WERI-Rb-1 (cell line): ENCODE results near the gene SCEL.

Experiments
- DNase-seq: peaks from one replicate; pipeline ENCODE4 v3.0.0-alpha.2; 2020
- H3K27ac ChIP-seq: fragments of 250-450 bp; sonication (Bioruptor Pico); 2 replicates; pipeline ENCODE4 v1.5.1; 2020; ENCODE audit warnings: mild to moderate bottlenecking, moderate library complexity
- H3K27me3 ChIP-seq: fragments of 250-450 bp; sonication (Bioruptor Pico); 2 replicates; pipeline ENCODE4 v1.5.1; 2021; ENCODE audit warnings: mild to moderate bottlenecking, low read depth, moderate library complexity; ENCODE audit not compliant: insufficient read depth, severe bottlenecking
- H3K36me3 ChIP-seq: fragments of 250-450 bp; sonication (Bioruptor Pico); 2 replicates; pipeline ENCODE4 v1.5.1; 2020; ENCODE audit warnings: mild to moderate bottlenecking, moderate library complexity
- H3K4me3 ChIP-seq: 2 replicates; pipeline ENCODE4 v1.5.1; 2011; ENCODE audit warnings: low read depth, mild to moderate bottlenecking, control low read depth, low read length
- H3K9me3 ChIP-seq: fragments of 250-450 bp; sonication (Bioruptor Pico); 2 replicates; pipeline ENCODE4 v1.5.1; 2021; ENCODE audit warnings: mild to moderate bottlenecking, moderate library complexity; ENCODE audit not compliant: severe bottlenecking
- CTCF ChIP-seq: IDR thresholded peaks from 2 replicates; pipeline ENCODE4 v1.5.1; 2011; ENCODE audit warnings: low read depth, mild to moderate bottlenecking, control low read depth, inconsistent platforms, low read length

SCEL gene

DNA sequence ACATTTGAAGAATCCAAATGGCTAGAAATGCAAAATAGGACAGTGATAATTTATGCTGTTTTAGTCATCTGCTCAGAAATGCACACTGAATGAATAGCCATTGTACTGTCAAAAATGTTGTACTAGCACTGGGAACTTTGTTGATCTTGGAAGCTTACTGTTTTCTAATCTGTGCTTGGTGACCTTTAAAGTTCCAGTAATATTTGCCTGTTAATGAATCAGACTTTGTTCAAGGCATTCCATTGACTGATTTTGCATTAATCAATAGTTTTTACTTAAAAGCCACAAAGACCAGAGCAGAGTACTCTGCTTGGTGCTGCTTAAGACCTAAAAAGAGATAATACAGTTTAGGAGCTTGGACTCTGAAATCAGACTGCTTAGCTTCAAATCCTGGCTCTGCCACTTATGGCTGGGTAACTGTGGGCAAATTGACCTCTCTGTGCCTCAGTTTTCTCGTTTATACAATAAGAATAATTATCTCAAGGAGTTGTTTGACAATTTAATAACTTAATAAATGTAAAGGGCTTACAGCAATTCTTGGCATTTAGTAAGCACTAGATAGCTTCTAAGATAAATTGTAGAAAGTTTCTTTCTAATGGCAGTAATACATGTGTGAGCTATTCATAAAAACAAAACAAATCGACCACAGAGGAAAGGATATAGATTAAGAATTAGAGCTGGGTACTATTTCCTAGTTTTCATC, 157.4 kb downstream of the SCEL start:
- TF ChIP-seq CTCF: no peak
- Histone ChIP-seq H3K36me3 (no peaks in the 10 kb centered on the region), H3K9me3 (no peaks in the 10 kb centered on the region), H3K4me3 (no peak overlapping the region), H3K27me3 (no peaks in the 10 kb centered on the region), H3K27ac (no peak overlapping the region)
- DNase-seq: no peak

- Histone ChIP-seq H3K4me3 (no peak overlapping the region), H3K9me3 (no peaks in the 10 kb centered on the region), H3K27me3 (no peaks in the 10 kb centered on the region), H3K36me3 (no peaks in the 10 kb centered on the region), H3K27ac (no peak overlapping the region)
- no peak for DNase-seq
- no peak for TF ChIP-seq CTCF
These were observed 158.0 kb downstream of the SCEL start for GRCh38 chr13:77693449-77693940.
